Left ventricle myocardium inferior (tissue), 1 donor: ENCODE data around the gene ERCC1. TPM values are rescaled to one million over a fixed set of nuclear protein-coding genes. Genes with fewer than 3 reads are reported as not detected.
A peak's percentile ranks its signal among the peaks of the same experiment; 100 is the strongest.

Source experiments
- DNase-seq: peaks from one replicate; pipeline ENCODE4 v3.0.0-alpha.2; 2020
- H3K27ac ChIP-seq: fragments of 200-600 bp; replicated peaks from 2 replicates; pipeline ENCODE4 v1.8.0; 2021
- H3K27me3 ChIP-seq: fragments of 200-600 bp; 2 replicates; pipeline ENCODE4 v1.8.0; 2021; ENCODE audit warnings: low read depth
- H3K36me3 ChIP-seq: fragments of 200-600 bp; 2 replicates; pipeline ENCODE4 v1.8.0; 2021
- H3K4me1 ChIP-seq: fragments of 200-600 bp; 2 replicates; pipeline ENCODE4 v1.8.0; 2021
- H3K4me3 ChIP-seq: fragments of 200-600 bp; 2 replicates; pipeline ENCODE4 v1.8.0; 2021; ENCODE audit warnings: mild to moderate bottlenecking, moderate library complexity
- H3K9me3 ChIP-seq: fragments of 200-600 bp; replicated peaks from 2 replicates; pipeline ENCODE4 v1.8.0; 2021
- CTCF ChIP-seq: fragments of 200-600 bp; IDR thresholded peaks from 2 replicates; pipeline ENCODE4 v1.8.0; 2021; ENCODE audit warnings: antibody characterized with exemption, mild to moderate bottlenecking, borderline replicate concordance
- intact Hi-C: fragments of 100-400 bp; cut with micrococcal nuclease; formaldehyde crosslinking; loops from one replicate; pipeline ENCODE4 v1.11.0; 2022
- total RNA-seq: library from RNA; stranded (reverse); fragmentation: NEBNext Ultra II Directional; extraction: Animal tissue kit (Norgen Biotek cat#: 25700); gene quantifications from one replicate; pipeline ENCODE4 v1.2.1, GENCODE V29; 2021
- donor health status: DM: no; HTN: yes; CAD: no; lungs with severe emphysema.

ERCC1 gene
- total RNA-seq, 1 donor from 2014 or later: 108 TPM

GRCh38 chr19:45405435-45406225, 18.1 kb downstream of the ERCC1 start:
- H3K36me3 ChIP-seq: no peaks in the 10 kb centered on the region
- no peaks in the 10 kb centered on the region for H3K9me3 ChIP-seq
- peak; percentile 89 for DNase-seq
- H3K4me1 ChIP-seq: peaks cover 66% of the 10 kb centered on the region
- no peaks in the 10 kb centered on the region for H3K27me3 ChIP-seq
- intact Hi-C loops: no loop called here
- TF ChIP-seq CTCF: no peak
- H3K4me3 ChIP-seq: peak overlapping the region; percentile 88
- peak overlapping the region; percentile 97 for H3K27ac ChIP-seq

- H3K4me1 ChIP-seq: peaks cover 73% of the 10 kb centered on the region
- no peak for TF ChIP-seq CTCF
- intact Hi-C loops: no loop called here
- peak within 1 kb of the TSS; percentile 97 for H3K27ac ChIP-seq
- DNase-seq: peak; percentile 89
- no peaks in the 10 kb centered on the region for H3K9me3 ChIP-seq
- no peaks in the 10 kb centered on the region for H3K27me3 ChIP-seq
- H3K36me3 ChIP-seq: peaks cover 2% of the 10 kb centered on the region
- H3K4me3 ChIP-seq: peak within 1 kb of the TSS; percentile 88
Measured at GRCh38 chr19:45404557-45405434, 18.9 kb downstream of the ERCC1 start, which contains the start of gene PPP1R13L. PPP1R13L (minus strand) TSS chr19:45405069; CDS start chr19:45398318, 6,751 bp downstream.

- peak; percentile 75 for DNase-seq
- intact Hi-C loops: no loop called here
- H3K27ac ChIP-seq: peak overlapping the region; percentile 97
Measured at GRCh38 chr19:45403781-45404556, 19.7 kb downstream of the ERCC1 start.

GRCh38 chr19:45403272-45403671, 20.4 kb downstream of the ERCC1 start:
- no peaks in the 10 kb centered on the region for H3K27me3 ChIP-seq
- H3K4me3 ChIP-seq: peak overlapping the region; percentile 88
- peaks cover 12% of the 10 kb centered on the region for H3K36me3 ChIP-seq
- DNase-seq: no peak
- peaks cover 88% of the 10 kb centered on the region for H3K4me1 ChIP-seq
- intact Hi-C loops: no loop called here
- H3K27ac ChIP-seq: peak overlapping the region; percentile 97
- H3K9me3 ChIP-seq: no peaks in the 10 kb centered on the region
- TF ChIP-seq CTCF: no peak

More at GRCh38 chr19:45403781-45404556, 19.7 kb downstream of the ERCC1 start:
- Histone ChIP-seq H3K36me3 (peaks cover 10% of the 10 kb centered on the region), H3K4me1 (peaks cover 81% of the 10 kb centered on the region), H3K9me3 (no peaks in the 10 kb centered on the region), H3K27me3 (no peaks in the 10 kb centered on the region), H3K4me3 (peak overlapping the region; percentile 88)
- peak; percentile 56 for TF ChIP-seq CTCF
